NCI-H1436 treated with DMSO at 0.1 percent for 48 hours (cell line): ENCODE measurements around the gene COL6A5.

ENCODE experiments used
- DNase-seq: peaks from one replicate; lab custom pipeline; 2025; lab: John Stamatoyannopoulos, UW

Gene COL6A5

GRCh38 chr3:130516645-130517512 is 171.4 kb downstream of the COL6A5 start, which contains the start of gene COL6A6:
TSS of gene COL6A6 (plus strand) at chr3:130517177. CDS start at chr3:130560365, 43,188 bp downstream.
- DNase-seq, result no peak

DNA sequence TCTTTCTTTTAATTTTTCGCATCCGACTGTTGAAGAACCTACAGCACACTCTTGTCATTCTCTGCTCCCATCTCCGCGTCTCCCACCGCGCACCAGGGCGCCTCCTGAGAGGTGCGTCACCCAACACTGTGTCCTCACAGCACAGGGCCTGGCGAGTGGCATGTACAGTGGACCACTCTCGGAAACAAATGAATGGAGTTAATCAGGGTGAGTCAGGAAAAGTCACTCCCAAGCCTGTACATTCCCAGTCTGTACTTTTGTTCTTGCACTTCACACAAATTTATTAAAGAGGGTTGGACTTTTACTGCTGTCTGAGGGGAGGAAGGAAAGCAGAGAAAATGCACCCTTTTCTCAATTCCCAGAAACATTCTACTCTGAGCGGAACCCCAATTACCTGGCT is 172.1 kb downstream of the COL6A5 start:
- no peak for DNase-seq

- DNase-seq, result no peak
Observed at GRCh38 chr3:130519754-130520153, 174.3 kb downstream of the COL6A5 start.

- DNase-seq, result no peak
Observed at GRCh38 chr3:130522399-130522798, 176.9 kb downstream of the COL6A5 start.

GRCh38 chr3:130527426-130527825 is 182.0 kb downstream of the COL6A5 start:
- no peak for DNase-seq

GRCh38 chr3:130528120-130528519 is 182.6 kb downstream of the COL6A5 start:
- no peak for DNase-seq

DNA sequence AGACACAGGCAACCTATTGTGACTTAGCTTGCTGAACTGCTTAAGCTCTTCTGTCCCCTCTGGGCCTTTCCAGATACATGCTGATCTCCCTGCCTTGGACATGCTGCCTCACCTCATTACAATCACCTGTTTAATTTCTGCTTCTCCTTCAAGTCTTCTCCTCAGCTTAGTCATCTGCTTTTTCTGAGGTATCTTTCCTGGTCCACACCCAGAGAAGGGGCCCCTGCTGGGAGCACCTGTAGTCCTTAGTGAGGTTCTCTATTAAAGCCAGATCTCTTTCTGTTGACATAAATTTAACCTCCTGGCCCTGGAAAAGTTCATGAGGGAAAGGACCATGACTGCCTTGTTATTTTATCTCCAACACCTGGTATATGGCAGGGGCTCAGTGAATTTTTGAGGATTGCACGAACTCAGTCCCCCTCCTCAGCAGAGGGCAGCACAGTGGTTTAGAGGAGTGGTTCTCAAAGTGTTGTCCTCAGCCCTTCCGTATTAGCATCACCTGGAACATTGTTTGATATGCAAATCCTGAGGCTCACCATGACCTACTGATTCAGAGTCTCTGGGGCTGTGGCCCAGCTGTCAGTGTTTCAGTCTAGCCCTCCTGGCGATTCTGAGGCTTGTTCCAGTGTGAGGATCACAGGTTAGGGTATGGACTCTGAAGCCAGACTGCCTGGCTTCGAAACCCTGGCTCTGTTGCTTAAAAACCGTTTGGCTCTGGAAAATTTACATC is 184.2 kb downstream of the COL6A5 start:
- no peak for DNase-seq

DNA sequence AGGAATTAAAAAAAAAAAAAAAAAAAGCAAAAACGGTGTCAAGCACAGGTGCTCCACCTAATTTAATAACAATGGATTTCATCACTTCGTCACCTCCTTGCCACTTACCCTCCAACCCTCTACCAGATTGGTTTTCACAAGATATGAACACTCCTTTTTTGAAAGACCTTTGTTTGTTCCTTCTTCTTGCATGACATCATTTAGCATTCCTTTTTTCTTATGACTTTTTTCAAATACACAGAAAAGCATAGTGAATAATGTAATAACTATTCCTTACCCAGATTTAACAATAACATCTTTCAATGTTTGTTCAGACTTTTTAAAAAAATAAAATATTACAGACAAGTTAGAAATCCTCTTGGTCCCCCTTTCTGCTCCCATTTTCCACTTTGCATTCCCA is 187.8 kb downstream of the COL6A5 start:
- DNase-seq, result no peak
